HG03342 (cell line): ENCODE results near the gene BLVRB.

Source experiments
- ATAC-seq: cut with Tn5 transposase; IDR thresholded peaks from one replicate; pipeline ENCODE4 v1.9.1; 2021; ENCODE audit warnings: mild to moderate bottlenecking, moderate library complexity; ENCODE audit not compliant: unreplicated experiment

Gene BLVRB

DNA sequence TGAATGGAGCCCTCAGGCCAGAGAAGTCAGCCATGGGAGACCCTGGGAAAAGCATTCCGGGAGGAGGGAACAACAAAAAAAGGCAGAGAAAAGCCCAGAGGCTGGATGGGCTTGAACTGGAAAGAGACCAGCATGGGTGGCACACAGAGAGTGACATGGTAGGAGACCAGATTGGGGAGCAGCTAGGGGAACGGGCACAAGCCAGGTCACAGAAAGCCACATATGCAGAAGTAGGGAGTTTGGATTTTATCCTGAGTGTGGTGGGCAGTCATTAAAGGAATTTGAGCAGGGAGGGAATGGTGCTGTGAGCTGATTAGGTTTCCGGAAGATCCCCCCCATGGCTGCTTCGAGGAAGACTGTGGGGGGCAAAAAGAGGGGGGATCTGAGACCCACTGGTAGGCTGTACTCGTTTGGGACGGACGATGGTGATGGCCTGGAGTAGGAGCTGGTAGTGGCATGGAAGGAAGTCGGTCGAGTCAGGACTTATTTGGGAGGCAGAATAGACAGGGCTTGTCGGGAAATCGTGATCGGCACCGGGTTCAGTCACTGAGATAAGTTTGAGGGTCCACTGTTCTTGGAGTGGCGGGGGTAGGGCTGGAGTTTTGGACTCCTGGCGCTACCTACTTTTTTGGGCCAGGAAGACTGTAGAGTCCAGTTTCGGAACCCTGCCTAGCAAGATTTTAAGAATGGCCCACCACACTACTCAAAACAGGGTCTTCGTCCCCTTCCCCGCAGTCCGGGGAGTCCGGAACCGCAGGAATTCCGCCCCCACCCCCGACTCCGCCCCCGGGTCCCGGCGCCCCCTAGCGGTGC, 40.7 kb downstream of the BLVRB start:
- no peak for ATAC-seq

DNA sequence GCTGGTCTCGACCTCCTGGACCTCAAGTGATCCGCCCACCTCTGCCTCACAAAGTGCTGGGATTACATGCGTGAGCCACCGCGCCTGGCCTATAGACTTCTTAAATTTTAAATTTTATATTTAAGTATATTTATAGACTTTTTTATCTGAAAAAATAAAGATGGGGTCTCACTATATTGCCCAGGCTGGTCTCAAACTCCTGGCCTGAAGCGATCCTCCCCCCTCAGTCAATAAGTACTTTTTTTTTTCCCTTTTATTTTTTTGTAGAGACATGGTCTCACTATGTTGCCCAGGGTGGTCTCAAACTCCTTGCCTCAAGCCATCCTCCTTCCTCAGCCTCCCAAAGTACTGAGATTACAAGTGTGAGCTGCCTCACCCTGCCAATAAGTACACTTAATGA, 41.6 kb downstream of the BLVRB start:
- ATAC-seq = no peak

- no peak for ATAC-seq
Observed at GRCh38 chr19:40422748-40423566, 42.6 kb downstream of the BLVRB start.

DNA sequence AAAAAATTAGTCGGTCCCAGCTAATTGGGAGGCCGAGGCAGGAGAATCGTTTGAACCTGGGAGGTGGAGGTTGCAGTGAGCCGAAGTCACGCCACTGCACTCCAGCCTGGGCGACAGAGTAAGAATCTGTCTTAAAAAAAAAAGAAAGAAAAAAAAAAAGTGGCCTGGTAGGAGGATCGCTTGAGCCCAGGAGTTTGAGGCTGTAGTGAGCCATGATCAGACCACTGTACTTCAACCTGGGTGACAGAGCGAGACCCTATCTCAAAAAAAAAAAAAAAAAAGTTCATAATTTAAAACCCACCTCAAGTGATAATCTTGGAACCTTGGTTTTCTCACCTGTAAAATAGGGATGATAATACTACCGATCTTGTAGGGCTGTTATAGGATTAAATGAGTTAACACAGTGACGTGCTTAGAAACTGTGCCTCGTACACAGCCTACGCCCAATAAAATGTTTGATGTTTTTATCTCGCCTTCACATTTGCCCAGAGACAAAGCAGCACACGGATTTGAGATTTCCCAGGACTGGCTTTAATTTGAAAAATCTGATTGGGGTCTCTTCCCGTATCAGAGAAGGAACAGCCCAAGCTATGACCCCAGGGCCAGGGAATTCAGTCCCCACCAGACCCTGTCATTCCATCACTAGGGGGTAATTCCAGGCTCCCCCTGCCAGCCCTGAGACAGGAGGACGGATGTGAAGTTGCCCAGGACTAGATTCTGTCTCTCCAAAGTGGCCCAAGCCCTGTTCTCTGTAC, 43.4 kb downstream of the BLVRB start:
- no peak for ATAC-seq

GRCh38 chr19:40420766-40421765, 44.5 kb downstream of the BLVRB start:
- no peak for ATAC-seq

DNA sequence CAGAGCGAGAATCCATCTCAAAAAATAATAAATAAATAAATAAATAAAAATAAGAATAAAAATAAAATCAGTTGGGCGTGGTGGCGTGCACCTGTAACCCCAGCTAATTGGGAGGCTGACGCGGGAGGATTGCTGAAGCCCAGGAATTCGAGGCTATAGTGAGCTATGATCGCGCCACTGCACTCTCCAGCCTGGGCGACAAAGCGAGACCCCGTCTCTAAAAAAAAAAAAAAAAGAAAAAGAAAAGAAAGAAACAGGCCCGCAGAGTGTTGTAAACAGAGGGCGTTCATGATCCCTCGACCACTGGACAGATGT, 45.1 kb downstream of the BLVRB start:
- no peak for ATAC-seq

DNA sequence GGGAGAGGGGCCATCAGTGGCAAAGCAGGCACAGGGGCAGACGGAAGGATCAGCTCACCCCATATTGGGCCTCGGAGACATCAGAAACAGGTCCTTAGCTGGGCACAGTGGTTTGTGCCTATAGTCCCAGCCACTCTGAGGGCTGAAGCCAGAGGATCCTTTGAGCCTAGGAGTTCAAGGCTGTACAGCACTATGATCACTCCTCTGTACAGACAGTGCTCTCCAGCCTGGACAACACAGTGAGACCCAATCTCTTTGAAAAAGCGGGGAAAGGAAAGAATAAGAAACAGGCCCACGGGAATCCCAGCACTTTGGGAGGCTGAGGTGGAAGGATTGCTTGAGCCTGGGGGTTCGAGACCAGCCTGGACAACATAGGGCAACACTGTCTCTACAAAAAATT, 45.8 kb downstream of the BLVRB start:
- ATAC-seq = no peak

DNA sequence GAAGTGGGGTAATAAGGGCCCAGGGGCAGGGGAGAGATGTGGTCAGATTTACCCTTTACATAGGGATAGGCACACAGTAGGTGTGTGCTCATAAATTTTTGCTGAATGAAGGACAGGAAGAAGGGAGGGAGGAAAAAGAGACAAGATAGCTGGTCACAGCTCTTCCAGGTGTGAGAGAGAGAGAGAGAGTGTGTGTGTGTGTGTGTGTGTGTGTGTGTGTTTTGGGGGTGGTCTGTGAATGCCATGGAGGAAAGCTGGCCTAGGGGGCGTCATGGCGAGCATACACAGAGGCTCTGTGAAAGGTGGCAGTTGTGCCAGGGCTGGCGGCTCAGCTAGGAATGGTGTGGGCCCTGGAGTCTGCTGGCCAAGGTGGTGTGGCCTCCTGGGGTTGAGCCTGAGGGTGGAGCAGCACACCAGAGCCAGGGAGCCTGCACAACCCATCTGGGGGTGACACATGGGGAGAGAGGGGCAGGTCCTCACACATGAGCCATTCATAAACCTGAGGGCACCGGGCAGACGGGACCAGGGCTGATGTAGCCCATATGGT, 46.4 kb downstream of the BLVRB start:
- ATAC-seq = no peak

DNA sequence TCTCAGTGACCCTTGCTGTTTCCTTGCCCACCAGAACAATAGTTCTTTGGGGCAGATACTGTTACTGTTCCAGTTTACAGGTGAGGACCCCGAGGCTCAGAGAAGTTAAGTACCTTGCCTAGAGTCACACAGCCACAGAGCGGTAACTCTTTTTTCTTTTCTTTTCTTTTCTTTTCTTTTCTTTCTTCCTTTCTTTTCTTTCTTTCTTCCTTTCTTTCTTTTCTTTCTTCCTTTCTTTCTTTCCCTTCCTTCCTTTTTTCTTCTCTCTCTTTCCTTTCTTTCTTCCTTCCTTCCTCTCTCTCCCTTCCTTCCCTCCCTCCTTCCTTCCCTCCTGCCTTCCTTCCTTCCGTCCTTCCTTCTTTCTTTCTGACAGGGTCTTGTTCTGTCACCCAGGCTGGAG, 47.5 kb downstream of the BLVRB start:
- no peak for ATAC-seq

GRCh38 chr19:40417643-40417981, 47.9 kb downstream of the BLVRB start:
- no peak for ATAC-seq

DNA sequence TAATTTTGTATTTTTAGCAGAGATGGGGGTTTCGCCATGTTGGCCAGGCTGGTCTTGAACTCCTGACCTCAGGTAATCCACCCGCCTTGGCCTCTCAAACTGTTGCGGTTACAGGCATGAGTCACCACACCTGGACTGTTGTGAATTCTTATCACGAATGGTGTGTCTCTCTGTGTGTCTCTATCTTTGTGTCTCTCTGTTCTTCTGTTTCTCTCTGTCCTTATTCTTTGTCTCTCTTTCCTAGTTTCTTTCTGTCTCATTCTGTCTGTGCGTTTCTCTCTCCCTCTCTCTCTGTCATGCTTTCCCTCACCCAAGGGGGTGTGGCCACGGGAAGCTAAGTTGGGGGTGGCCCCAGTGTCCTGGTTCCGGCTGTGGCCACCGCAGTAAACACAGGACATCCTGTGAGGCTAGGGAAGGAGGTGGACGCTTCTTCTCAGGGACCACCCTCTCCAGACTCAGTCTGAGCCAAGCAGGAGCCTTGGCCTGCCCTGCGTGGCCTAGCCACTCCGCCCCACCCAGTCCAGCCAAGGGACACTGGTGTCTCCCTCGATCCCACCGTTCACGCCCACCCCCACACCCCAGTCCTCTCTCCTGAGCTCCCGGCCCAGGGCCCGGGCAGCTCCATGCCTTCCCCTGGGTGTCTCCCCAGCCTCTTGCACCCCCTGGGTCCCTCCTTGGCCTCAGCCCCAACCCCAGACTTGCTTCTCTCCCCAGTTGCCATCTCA, 48.5 kb downstream of the BLVRB start:
- no peak for ATAC-seq

DNA sequence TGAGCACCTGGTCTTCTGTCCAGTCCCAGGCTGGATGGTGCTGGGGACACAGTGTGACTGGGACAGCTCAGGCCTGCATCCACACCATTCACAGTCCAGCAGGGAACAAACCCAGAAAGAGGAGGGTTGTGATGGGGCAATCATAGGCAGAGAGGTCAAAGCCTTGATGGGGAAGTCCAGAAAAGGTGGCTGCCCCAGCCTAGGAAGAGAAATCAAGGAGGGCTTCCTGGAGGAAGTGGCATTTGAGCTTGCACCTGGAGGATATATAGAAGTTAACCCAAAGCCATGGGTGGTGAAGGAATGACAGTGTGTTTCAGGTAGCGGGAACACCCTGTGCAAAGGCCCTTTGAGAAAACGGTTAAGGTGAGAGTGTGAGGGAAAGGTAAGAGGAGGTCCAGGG, 49.8 kb downstream of the BLVRB start:
- ATAC-seq = no peak

GRCh38 chr19:40414542-40415535, 50.7 kb downstream of the BLVRB start:
- no peak for ATAC-seq

DNA sequence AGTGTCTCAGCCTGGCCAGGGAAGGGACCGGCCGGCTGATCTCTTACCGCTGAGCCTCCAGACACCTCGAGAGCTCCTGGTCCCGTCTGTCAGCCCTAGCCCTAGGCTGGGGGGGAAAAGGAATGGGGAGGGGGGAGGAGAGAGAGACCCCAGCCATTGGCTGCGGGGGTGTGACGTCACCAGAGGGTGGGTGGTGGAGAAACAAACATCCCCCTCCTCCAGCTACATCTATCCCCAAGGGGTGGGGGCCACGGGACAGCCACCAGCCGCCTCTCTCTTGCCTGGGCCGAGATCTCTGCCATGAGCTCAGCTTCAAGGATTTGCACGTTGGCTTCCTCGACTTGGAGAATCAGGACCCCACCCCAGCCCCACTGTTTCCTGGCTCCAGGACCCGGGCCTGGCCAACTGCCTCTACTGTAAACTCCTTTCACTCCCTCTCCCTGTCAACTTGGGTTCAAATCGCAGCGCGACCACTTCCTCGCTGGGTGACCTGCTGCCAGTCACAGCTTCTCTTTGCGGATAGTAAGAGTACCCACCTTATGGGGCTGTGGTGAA, 52.2 kb downstream of the BLVRB start, which contains the start of gene PRX:
Gene PRX (minus strand): TSS at position 88 of the 555 bp plus-strand sequence. CDS start 5,446 bp downstream, outside the sequence.
- ATAC-seq = no peak

DNA sequence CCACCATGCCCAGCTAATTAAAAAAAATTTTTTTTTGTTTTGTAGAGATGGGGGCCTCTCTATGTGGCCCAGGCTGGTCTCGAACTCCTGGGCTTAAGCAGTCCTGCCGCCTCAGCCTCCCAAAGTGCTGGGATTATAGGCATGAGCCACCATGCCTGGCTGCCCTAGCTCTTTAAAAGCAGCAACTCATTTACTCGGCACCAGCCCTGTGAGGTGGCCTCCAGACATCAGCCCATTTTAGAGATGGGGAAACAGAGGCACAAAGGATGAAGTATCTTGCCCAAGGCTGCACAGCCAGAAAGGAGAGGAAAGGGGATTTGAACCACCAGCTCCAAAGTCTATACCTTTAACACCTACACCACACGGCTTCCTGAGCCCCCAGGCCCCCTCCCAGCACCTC, 52.7 kb downstream of the BLVRB start:
- no peak for ATAC-seq

DNA sequence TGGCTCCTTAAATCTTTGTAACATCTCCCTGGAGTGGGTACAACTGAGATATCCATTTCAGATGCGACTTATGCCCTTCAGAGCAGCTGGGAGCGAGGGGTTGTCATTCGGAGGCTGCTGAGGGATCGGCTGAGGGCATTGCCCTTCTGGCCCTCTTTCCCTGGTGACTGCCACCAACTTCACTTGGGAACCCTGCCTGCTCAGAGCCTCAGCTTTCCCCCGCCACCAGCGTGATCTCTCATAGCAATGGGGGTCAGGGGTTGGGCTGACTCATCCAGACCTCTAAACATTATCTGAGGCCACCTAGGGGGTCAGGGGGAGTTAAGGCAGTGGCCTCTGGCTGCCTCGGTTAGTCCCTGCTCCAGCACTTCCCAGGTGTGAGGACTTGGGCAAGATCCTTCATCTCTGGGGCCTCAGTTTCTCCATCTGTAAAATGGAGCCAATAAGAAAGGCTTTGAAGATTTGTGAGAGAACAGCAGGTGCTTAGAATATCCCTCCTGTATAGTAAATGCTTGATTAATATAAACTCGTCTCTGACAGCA, 53.5 kb downstream of the BLVRB start:
- no peak for ATAC-seq

- no peak for ATAC-seq
Observed at GRCh38 chr19:40411125-40411842, 54.3 kb downstream of the BLVRB start.
